ENCODE results near the gene TXNRD1.
"Not testable (repeated sequence)": the region's sequence is repeated elsewhere in the genome, so short reads cannot be mapped to it uniquely, and the experiment has no call there.

The TXNRD1 gene

GRCh38 chr12:104329707-104330532 lies 114.3 kb downstream of the TXNRD1 start:
- no peak overlapping the region for H3K27ac ChIP-seq
- TF ChIP-seq CTCF (IDR thresholded peaks at IDR 0.05) (no peak), ZFX (IDR thresholded peaks at IDR 0.05; ENCODE audit: borderline replicate concordance) (no peak)

- H3K27ac ChIP-seq = no peak overlapping the region
- TF ChIP-seq ZFX (IDR thresholded peaks at IDR 0.05; ENCODE audit: borderline replicate concordance) (no peak), CTCF (IDR thresholded peaks at IDR 0.05) (no peak)
These were observed 115.8 kb downstream of the TXNRD1 start for GRCh38 chr12:104331376-104331775.

- not testable (repeated sequence) for H3K27ac ChIP-seq
These were observed 116.7 kb downstream of the TXNRD1 start for GRCh38 chr12:104332273-104332672.

- no peak overlapping the region for H3K27ac ChIP-seq
- TF ChIP-seq ZFX (IDR thresholded peaks at IDR 0.05; ENCODE audit: borderline replicate concordance) (no peak), CTCF (IDR thresholded peaks at IDR 0.05) (no peak)
These were observed 118.2 kb downstream of the TXNRD1 start for GRCh38 chr12:104333692-104334255.

GRCh38 chr12:104334581-104334980 lies 119.0 kb downstream of the TXNRD1 start:
- H3K27ac ChIP-seq = no peak overlapping the region
- TF ChIP-seq ZFX (IDR thresholded peaks at IDR 0.05; ENCODE audit: borderline replicate concordance) (no peak), CTCF (IDR thresholded peaks at IDR 0.05) (no peak)

- no peak overlapping the region for H3K27ac ChIP-seq
These were observed 120.5 kb downstream of the TXNRD1 start for GRCh38 chr12:104336115-104336514.

GRCh38 chr12:104337030-104337558 lies 121.5 kb downstream of the TXNRD1 start:
- no peak overlapping the region for H3K27ac ChIP-seq
- TF ChIP-seq CTCF (IDR thresholded peaks at IDR 0.05) = no peak
- TF ChIP-seq ZFX (IDR thresholded peaks at IDR 0.05; ENCODE audit: borderline replicate concordance) = no peak

More at GRCh38 chr12:104336115-104336514, 120.5 kb downstream of the TXNRD1 start:
- no peak for TF ChIP-seq ZFX (IDR thresholded peaks at IDR 0.05; ENCODE audit: borderline replicate concordance)
- TF ChIP-seq CTCF (IDR thresholded peaks at IDR 0.05) = no peak
